ENCODE results near the gene DNAJC28. TPM values are rescaled to one million over a fixed set of nuclear protein-coding genes. Genes with fewer than 3 reads are reported as not detected.
"Not testable (repeated sequence)": the region's sequence is repeated elsewhere in the genome, so short reads cannot be mapped to it uniquely, and the experiment has no call there.

The DNAJC28 gene
- total RNA-seq, 1 donor from 2014 or later = 5.5 TPM

GRCh38 chr21:33458861-33459260 lies 32.7 kb downstream of the DNAJC28 start:
- DNase-seq (ENCODE audit: low spot score, unreplicated experiment) = no peak
- Mint-ChIP-seq H3K27me3 (no peaks in the 10 kb centered on the region), H3K27ac (no peak overlapping the region), H3K4me1 (ENCODE audit: low read depth) (no peaks in the 10 kb centered on the region), H3K9me3 (ENCODE audit: low read depth) (no peaks in the 10 kb centered on the region), H3K36me3 (ENCODE audit: insufficient read depth) (peaks cover 3% of the 10 kb centered on the region), H3K4me3 (ENCODE audit: low read depth) (no peak overlapping the region)
- no peak for TF ChIP-seq CTCF (IDR thresholded peaks at IDR 0.05; ENCODE audit: unreplicated experiment)

GRCh38 chr21:33455686-33456446 lies 35.6 kb downstream of the DNAJC28 start:
- no peak overlapping the region for H3K27ac Mint-ChIP-seq
- no peak for TF ChIP-seq CTCF (IDR thresholded peaks at IDR 0.05; ENCODE audit: unreplicated experiment)

GRCh38 chr21:33452362-33452761 lies 39.2 kb downstream of the DNAJC28 start:
- H3K27me3 Mint-ChIP-seq = no peaks in the 10 kb centered on the region
- TF ChIP-seq CTCF (IDR thresholded peaks at IDR 0.05; ENCODE audit: unreplicated experiment) = no peak
- no peak overlapping the region for H3K4me3 Mint-ChIP-seq (ENCODE audit: low read depth)
- no peaks in the 10 kb centered on the region for H3K4me1 Mint-ChIP-seq (ENCODE audit: low read depth)
- H3K27ac Mint-ChIP-seq = no peak overlapping the region
- H3K9me3 Mint-ChIP-seq (ENCODE audit: low read depth) = no peaks in the 10 kb centered on the region
- DNase-seq (ENCODE audit: low spot score, unreplicated experiment) = no peak
- peaks cover 5% of the 10 kb centered on the region for H3K36me3 Mint-ChIP-seq (ENCODE audit: insufficient read depth)

More at GRCh38 chr21:33455686-33456446, 35.6 kb downstream of the DNAJC28 start:
- H3K27me3 Mint-ChIP-seq = no peaks in the 10 kb centered on the region
- H3K4me3 Mint-ChIP-seq (ENCODE audit: low read depth) = no peak overlapping the region
- H3K9me3 Mint-ChIP-seq (ENCODE audit: low read depth) = no peaks in the 10 kb centered on the region
- H3K36me3 Mint-ChIP-seq (ENCODE audit: insufficient read depth) = peaks cover 4% of the 10 kb centered on the region
- H3K4me1 Mint-ChIP-seq (ENCODE audit: low read depth) = no peaks in the 10 kb centered on the region
- DNase-seq (ENCODE audit: low spot score, unreplicated experiment) = no peak

GRCh38 chr21:33451634-33452071 lies 39.9 kb downstream of the DNAJC28 start:
- no peak for TF ChIP-seq CTCF (IDR thresholded peaks at IDR 0.05; ENCODE audit: unreplicated experiment)
- no peaks in the 10 kb centered on the region for H3K27me3 Mint-ChIP-seq
- no peak overlapping the region for H3K4me3 Mint-ChIP-seq (ENCODE audit: low read depth)
- H3K36me3 Mint-ChIP-seq (ENCODE audit: insufficient read depth) = peaks cover 5% of the 10 kb centered on the region
- H3K4me1 Mint-ChIP-seq (ENCODE audit: low read depth) = no peaks in the 10 kb centered on the region
- no peaks in the 10 kb centered on the region for H3K9me3 Mint-ChIP-seq (ENCODE audit: low read depth)
- H3K27ac Mint-ChIP-seq = no peak overlapping the region
- DNase-seq (ENCODE audit: low spot score, unreplicated experiment) = no peak

- Mint-ChIP-seq H3K4me3 (ENCODE audit: low read depth) (no peak overlapping the region), H3K36me3 (ENCODE audit: insufficient read depth) (peaks cover 5% of the 10 kb centered on the region), H3K27ac (no peak overlapping the region), H3K27me3 (no peaks in the 10 kb centered on the region), H3K9me3 (ENCODE audit: low read depth) (no peaks in the 10 kb centered on the region), H3K4me1 (ENCODE audit: low read depth) (no peaks in the 10 kb centered on the region)
- TF ChIP-seq CTCF (IDR thresholded peaks at IDR 0.05; ENCODE audit: unreplicated experiment) = no peak
- no peak for DNase-seq (ENCODE audit: low spot score, unreplicated experiment)
These were observed 41.9 kb downstream of the DNAJC28 start for GRCh38 chr21:33449616-33450015.

GRCh38 chr21:33446620-33447019 lies 44.9 kb downstream of the DNAJC28 start:
- not testable (repeated sequence) for DNase-seq (ENCODE audit: low spot score, unreplicated experiment); H3K27me3 Mint-ChIP-seq; H3K4me1 Mint-ChIP-seq (ENCODE audit: low read depth); H3K36me3 Mint-ChIP-seq (ENCODE audit: insufficient read depth); H3K27ac Mint-ChIP-seq; H3K4me3 Mint-ChIP-seq (ENCODE audit: low read depth); H3K9me3 Mint-ChIP-seq (ENCODE audit: low read depth)
